ENCODE data around the gene SLC26A1.

- TF ChIP-seq POLR2AphosphoS5 (IDR thresholded peaks at IDR 0.05; ENCODE audit: insufficient read depth, low read depth, low read length): no peak
- no peak for TF ChIP-seq CTCF (IDR thresholded peaks at IDR 0.05; ENCODE audit: extremely low read depth in 1 of 2, insufficient read depth in 1 of 2, low read depth in 1 of 2, low read length in 2 of 2)
- no peak for TF ChIP-seq POLR2A (IDR thresholded peaks at IDR 0.05; ENCODE audit: low read depth, low read length)
These were observed 10.9 kb downstream of the SLC26A1 start for GRCh38 chr4:982291-982690.

Measured in endothelial cell of umbilical vein (primary cell).